ENCODE data around the gene NUP160.

DNA sequence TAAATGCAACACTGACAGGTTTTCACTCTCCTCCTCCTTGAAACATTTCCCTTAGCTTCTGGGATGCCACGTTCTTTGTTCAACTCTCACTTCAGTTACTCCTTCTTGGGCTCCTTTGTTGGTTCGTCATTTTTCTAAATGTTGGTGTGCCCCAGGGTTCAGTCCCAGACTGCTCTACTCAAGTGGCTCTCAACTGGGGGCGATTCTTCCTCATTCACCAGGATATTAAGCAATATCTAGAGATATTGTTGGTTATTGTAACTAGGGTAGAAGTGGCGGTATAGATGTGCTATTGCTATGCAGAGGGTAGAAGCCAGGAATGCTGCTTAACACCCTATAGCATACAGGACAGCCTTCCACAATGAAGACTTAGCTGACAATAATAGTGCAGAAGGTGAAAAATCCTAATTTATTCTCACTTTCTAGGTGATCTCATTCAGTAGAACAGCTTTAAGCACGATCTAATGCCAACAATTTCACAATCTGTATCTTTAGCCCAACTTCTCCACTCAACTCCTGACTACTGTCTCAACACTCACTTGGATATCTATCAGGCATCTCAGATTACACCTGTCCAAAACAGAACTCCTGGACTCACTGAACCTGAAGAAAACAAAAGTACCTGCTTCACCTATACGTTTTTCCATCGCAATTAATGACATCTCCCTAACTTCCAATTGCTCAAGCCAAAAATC is 4.6 kb downstream of the NUP160 start:
- TF ChIP-seq EP300 (conservative IDR thresholded peaks at IDR 0.05; ENCODE audit: poor library complexity, severe bottlenecking) (no peak), MXI1 (conservative IDR thresholded peaks at IDR 0.05; ENCODE audit: poor library complexity, severe bottlenecking) (no peak), POLR2AphosphoS5 (IDR thresholded peaks at IDR 0.05) (no peak), RAD21 (conservative IDR thresholded peaks at IDR 0.05) (no peak), EZH2 (IDR thresholded peaks at IDR 0.05; ENCODE audit: borderline replicate concordance, insufficient read depth, low read length, poor library complexity, severe bottlenecking) (no peak)
- TF ChIP-seq, protein P1, sequence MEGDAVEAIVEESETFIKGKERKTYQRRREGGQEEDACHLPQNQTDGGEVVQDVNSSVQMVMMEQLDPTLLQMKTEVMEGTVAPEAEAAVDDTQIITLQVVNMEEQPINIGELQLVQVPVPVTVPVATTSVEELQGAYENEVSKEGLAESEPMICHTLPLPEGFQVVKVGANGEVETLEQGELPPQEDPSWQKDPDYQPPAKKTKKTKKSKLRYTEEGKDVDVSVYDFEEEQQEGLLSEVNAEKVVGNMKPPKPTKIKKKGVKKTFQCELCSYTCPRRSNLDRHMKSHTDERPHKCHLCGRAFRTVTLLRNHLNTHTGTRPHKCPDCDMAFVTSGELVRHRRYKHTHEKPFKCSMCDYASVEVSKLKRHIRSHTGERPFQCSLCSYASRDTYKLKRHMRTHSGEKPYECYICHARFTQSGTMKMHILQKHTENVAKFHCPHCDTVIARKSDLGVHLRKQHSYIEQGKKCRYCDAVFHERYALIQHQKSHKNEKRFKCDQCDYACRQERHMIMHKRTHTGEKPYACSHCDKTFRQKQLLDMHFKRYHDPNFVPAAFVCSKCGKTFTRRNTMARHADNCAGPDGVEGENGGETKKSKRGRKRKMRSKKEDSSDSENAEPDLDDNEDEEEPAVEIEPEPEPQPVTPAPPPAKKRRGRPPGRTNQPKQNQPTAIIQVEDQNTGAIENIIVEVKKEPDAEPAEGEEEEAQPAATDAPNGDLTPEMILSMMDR (IDR thresholded peaks at IDR 0.05; ENCODE audit: poor library complexity, severe bottlenecking) = no peak
